Measurements from ENCODE around the gene AOPEP.

Gene AOPEP

DNA sequence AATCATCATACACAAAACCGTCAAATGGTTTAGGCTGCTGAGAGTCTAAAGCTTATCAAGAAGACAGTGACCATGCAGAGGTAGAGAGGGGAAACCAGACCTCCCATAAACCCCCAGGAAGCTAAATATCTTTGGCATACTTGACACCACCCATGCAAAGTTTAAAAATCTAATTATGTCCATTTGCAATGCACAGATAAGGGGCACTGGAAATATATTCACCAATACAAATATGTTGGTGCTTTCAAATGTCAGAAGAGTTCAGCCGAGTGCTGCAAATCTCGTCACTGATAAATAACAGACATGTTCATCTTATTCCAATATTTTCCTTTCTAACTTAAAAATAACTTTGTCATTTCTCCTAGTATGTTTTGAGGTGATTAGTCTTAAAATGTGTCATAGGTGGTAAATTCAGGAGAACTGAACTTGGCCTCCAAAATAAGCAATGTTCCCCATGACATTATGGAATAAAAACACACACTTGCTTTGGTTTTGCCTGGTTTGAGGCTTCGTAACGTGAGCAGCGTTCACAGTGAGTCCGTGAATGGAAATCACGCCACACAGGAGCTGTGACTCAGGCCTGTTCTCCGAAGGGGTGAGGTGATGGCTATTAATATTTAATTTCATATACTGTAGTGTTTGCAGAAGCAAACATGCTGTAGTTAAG lies 182.2 kb downstream of the AOPEP start:
- no peak for TF ChIP-seq CTCF (IDR thresholded peaks at IDR 0.05; ENCODE audit: low read depth, low read length)
- no peak overlapping the region for H3K4me3 ChIP-seq (ENCODE audit: low read depth, low read length)

- TF ChIP-seq CTCF (IDR thresholded peaks at IDR 0.05; ENCODE audit: low read depth, low read length) = no peak
- H3K4me3 ChIP-seq (ENCODE audit: low read depth, low read length) = no peak overlapping the region
Observed at GRCh38 chr9:94909250-94909894, 182.9 kb downstream of the AOPEP start.

GRCh38 chr9:94909965-94910730 lies 183.6 kb downstream of the AOPEP start:
- H3K4me3 ChIP-seq (ENCODE audit: low read depth, low read length) = no peak overlapping the region
- TF ChIP-seq CTCF (IDR thresholded peaks at IDR 0.05; ENCODE audit: low read depth, low read length) = no peak

- no peak for TF ChIP-seq CTCF (IDR thresholded peaks at IDR 0.05; ENCODE audit: low read depth, low read length)
- no peak overlapping the region for H3K4me3 ChIP-seq (ENCODE audit: low read depth, low read length)
Observed at GRCh38 chr9:94911211-94911610, 184.7 kb downstream of the AOPEP start.

- TF ChIP-seq CTCF (IDR thresholded peaks at IDR 0.05; ENCODE audit: low read depth, low read length) = no peak
- H3K4me3 ChIP-seq (ENCODE audit: low read depth, low read length) = no peak overlapping the region
Observed at GRCh38 chr9:94911986-94912635, 185.6 kb downstream of the AOPEP start.

- no peak overlapping the region for H3K4me3 ChIP-seq (ENCODE audit: low read depth, low read length)
- no peak for TF ChIP-seq CTCF (IDR thresholded peaks at IDR 0.05; ENCODE audit: low read depth, low read length)
Observed at GRCh38 chr9:94912700-94913249, 186.3 kb downstream of the AOPEP start.

Data from WI38 (cell line).